IMR-90 (cell line): ENCODE measurements around the gene SLC25A17. TPM values are rescaled to one million over a fixed set of nuclear protein-coding genes. Genes with fewer than 3 reads are reported as not detected.

Experiments used
- ATAC-seq: fragments of 200-7000 bp; cut with Tn5 transposase; 2 replicates; pipeline ENCODE4 v1.9.1; 2020; ENCODE audit warnings: low read depth, mild to moderate bottlenecking, moderate library complexity
- BruUV-seq: library from RNA; stranded (reverse); fragments of 400-500 nt; replicated peaks from 2 replicates; lab custom pipeline; 2021; lab: Mats Ljungman, UMichigan
- CTCF ChIA-PET: fragments of 300-600 bp; formaldehyde crosslinking; extraction: SDS; loops from one replicate; lab custom pipeline; 2021; ENCODE audit warnings: antibody characterized with exemption; lab: Yijun Ruan, JAX
- POLR2A ChIA-PET: fragments of 300-600 bp; sonication (Branson Sonifier 250); formaldehyde crosslinking; loops from one replicate; lab custom pipeline; 2022; ENCODE audit warnings: antibody characterized with exemption; ENCODE audit not compliant: unreplicated experiment; lab: Charles Lee
- DNase-seq: peaks from one replicate; pipeline ENCODE4 v3.0.0; 2013
- H2AFZ ChIP-seq: replicated peaks from 2 replicates; pipeline ENCODE3; 2013; ENCODE audit warnings: low read length, mild to moderate bottlenecking; ENCODE audit not compliant: poor library complexity
- H2AK5ac ChIP-seq: 2 replicates; pipeline ENCODE4 v1.6.1; 2013; ENCODE audit warnings: low read depth, low read length, inconsistent platforms
- H2AK9ac ChIP-seq: replicated peaks from 2 replicates; pipeline ENCODE3; 2013; ENCODE audit warnings: mild to moderate bottlenecking, low read depth, low read length, moderate library complexity; ENCODE audit not compliant: poor library complexity
- H2BK120ac ChIP-seq: 2 replicates; pipeline ENCODE4 v1.6.1; 2013; ENCODE audit warnings: low read depth, low read length, inconsistent platforms
- H2BK15ac ChIP-seq: 3 replicates; pipeline ENCODE4 v1.6.1; 2013; ENCODE audit warnings: low read depth, low read length, inconsistent platforms
- H2BK20ac ChIP-seq: 2 replicates; pipeline ENCODE4 v1.6.1; 2013; ENCODE audit warnings: low read depth, mild to moderate bottlenecking, inconsistent platforms, low read length, moderate library complexity
- H2BK5ac ChIP-seq: 2 replicates; pipeline ENCODE4 v1.6.1; 2013; ENCODE audit warnings: mild to moderate bottlenecking, low read depth, low read length, inconsistent platforms; ENCODE audit not compliant: poor library complexity, severe bottlenecking
- H3K14ac ChIP-seq: replicated peaks from 2 replicates; pipeline ENCODE4 v1.6.1; 2013; ENCODE audit warnings: low read depth, low read length, inconsistent platforms
- H3K18ac ChIP-seq: 2 replicates; pipeline ENCODE4 v1.6.1; 2013; ENCODE audit warnings: low read depth, low read length, control low read depth
- H3K23ac ChIP-seq: 2 replicates; pipeline ENCODE4 v1.6.1; 2013; ENCODE audit warnings: low read depth, low read length, inconsistent platforms
- H3K27ac ChIP-seq: 2 replicates; pipeline ENCODE4 v1.5.1; 2013; ENCODE audit warnings: mild to moderate bottlenecking, control low read depth, low read length; ENCODE audit not compliant: insufficient read depth
- H3K27me3 ChIP-seq: 2 replicates; pipeline ENCODE4 v1.6.1; 2013; ENCODE audit warnings: low read length; ENCODE audit not compliant: control insufficient read depth, insufficient read depth
- H3K36me3 ChIP-seq: 2 replicates; pipeline ENCODE4 v1.6.1; 2013; ENCODE audit warnings: low read length, mixed read lengths; ENCODE audit not compliant: control insufficient read depth, insufficient read depth
- H3K4ac ChIP-seq: 2 replicates; pipeline ENCODE4 v1.6.1; 2013; ENCODE audit warnings: low read depth, low read length, inconsistent platforms
- H3K4me1 ChIP-seq: 2 replicates; pipeline ENCODE4 v1.6.1; 2013; ENCODE audit warnings: low read length, mixed read lengths; ENCODE audit not compliant: control insufficient read depth, insufficient read depth
- H3K4me2 ChIP-seq: 2 replicates; pipeline ENCODE4 v1.6.1; 2013; ENCODE audit warnings: low read depth, mild to moderate bottlenecking, control low read depth, low read length, moderate library complexity
- H3K4me3 ChIP-seq: 2 replicates; pipeline ENCODE4 v1.5.1; 2013; ENCODE audit warnings: low read depth, mild to moderate bottlenecking, control low read depth, low read length, moderate library complexity; ENCODE audit not compliant: insufficient read depth
- H3K56ac ChIP-seq: 2 replicates; pipeline ENCODE4 v1.6.1; 2013; ENCODE audit warnings: low read length, inconsistent platforms; ENCODE audit not compliant: insufficient read depth; ENCODE audit errors: extremely low read depth
- H3K79me1 ChIP-seq, 2 experiments: 2 replicates each; pipeline ENCODE4 v1.6.1; 2013; ENCODE audit warnings: low read length in 2 of 2, inconsistent platforms in 1 of 2, low read depth in 1 of 2
- H3K9ac ChIP-seq: 2 replicates; pipeline ENCODE4 v1.6.1; 2013; ENCODE audit warnings: low read depth, low read length, control low read depth
- H3K9me1 ChIP-seq: 2 replicates; pipeline ENCODE4 v1.6.1; 2013; ENCODE audit warnings: low read length, inconsistent platforms; ENCODE audit not compliant: insufficient read depth
- H3K9me3 ChIP-seq: 2 replicates; pipeline ENCODE4 v1.6.1; 2013; ENCODE audit warnings: low read length; ENCODE audit not compliant: control insufficient read depth, insufficient read depth
- H4K20me1 ChIP-seq: 2 replicates; pipeline ENCODE4 v1.6.1; 2013; ENCODE audit warnings: low read length, inconsistent platforms; ENCODE audit not compliant: insufficient read depth
- H4K5ac ChIP-seq: 2 replicates; pipeline ENCODE4 v1.6.1; 2013; ENCODE audit warnings: mild to moderate bottlenecking, low read depth, low read length, control low read depth
- H4K8ac ChIP-seq, 2 experiments: 2 replicates each; pipeline ENCODE4 v1.6.1; 2013; ENCODE audit warnings: low read depth in 2 of 2, low read length in 2 of 2, control low read depth in 1 of 2, inconsistent platforms in 1 of 2
- H4K91ac ChIP-seq: 2 replicates; pipeline ENCODE4 v1.6.1; 2013; ENCODE audit warnings: low read depth, low read length, inconsistent platforms; ENCODE audit not compliant: insufficient read depth
- BHLHE40 ChIP-seq: fragments of 150-350 bp; IDR thresholded peaks from 2 replicates; pipeline ENCODE4 v1.6.1; 2016; ENCODE audit warnings: mild to moderate bottlenecking, low read depth, low read length
- CEBPB ChIP-seq: IDR thresholded peaks from 2 replicates; pipeline ENCODE4 v1.6.1; 2012; ENCODE audit warnings: low read depth, low read length, improper control_type of control experiment
- FOS ChIP-seq: fragments of 150-350 bp; IDR thresholded peaks from 2 replicates; pipeline ENCODE4 v1.6.1; 2016; ENCODE audit warnings: low read depth, low read length
- MAFK ChIP-seq: IDR thresholded peaks from 2 replicates; pipeline ENCODE4 v1.6.1; 2012; ENCODE audit warnings: low read depth, low read length, improper control_type of control experiment
- MAZ ChIP-seq: IDR thresholded peaks from 2 replicates; pipeline ENCODE4 v1.6.1; 2012; ENCODE audit warnings: low read depth, mild to moderate bottlenecking, low read length, improper control_type of control experiment, moderate library complexity, borderline replicate concordance
- MXI1 ChIP-seq: IDR thresholded peaks from 2 replicates; pipeline ENCODE4 v1.6.1; 2012; ENCODE audit warnings: low read depth, mild to moderate bottlenecking, low read length, moderate library complexity, borderline replicate concordance
- NFE2L2 ChIP-seq: fragments of 150-350 bp; IDR thresholded peaks from 2 replicates; pipeline ENCODE4 v1.6.1; 2016; ENCODE audit warnings: low read depth, mild to moderate bottlenecking, low read length
- POLR2A ChIP-seq: IDR thresholded peaks from 2 replicates; pipeline ENCODE4 v1.6.1; 2012; ENCODE audit warnings: mild to moderate bottlenecking, low read depth, low read length
- RAD21 ChIP-seq: IDR thresholded peaks from 2 replicates; pipeline ENCODE4 v1.6.1; 2012; ENCODE audit warnings: low read length, improper control_type of control experiment
- RCOR1 ChIP-seq: IDR thresholded peaks from 2 replicates; pipeline ENCODE4 v1.6.1; 2012; ENCODE audit warnings: mild to moderate bottlenecking, low read length, improper control_type of control experiment; ENCODE audit not compliant: insufficient replicate concordance
- RFX5 ChIP-seq: IDR thresholded peaks from 2 replicates; pipeline ENCODE4 v1.8.0; 2012; ENCODE audit warnings: low read depth, mild to moderate bottlenecking, low read length, moderate library complexity
- SMC3 ChIP-seq: fragments of 150-350 bp; IDR thresholded peaks from 2 replicates; pipeline ENCODE4 v1.6.1; 2016; ENCODE audit warnings: low read depth, mild to moderate bottlenecking, antibody characterized with exemption, low read length, moderate library complexity
- WGBS, 2 experiments: methylation state at CpG; one replicate each; pipeline versions ENCODE4 v1.1.5 to v1.1.7; 2013; ENCODE audit warnings: missing lambda C conversion rate in 2 of 2; ENCODE audit not compliant: insufficient read length in 1 of 2; ENCODE audit errors: extremely low coverage in 2 of 2; 5-methylcytosine and 5-hydroxymethylcytosine counted together
- dilution Hi-C: fragments of 300-500 bp; cut with HindIII; formaldehyde crosslinking; loops from one replicate; pipeline ENCODE4 v1.14.3; 2018; ENCODE audit warnings: low sequenced_read_pairs; ENCODE audit not compliant: unreplicated experiment
- in situ Hi-C: fragments of 300-500 bp; cut with MboI; formaldehyde crosslinking; loops from 3 replicates; pipeline ENCODE4 v1.14.3; 2019; ENCODE audit warnings: low sequenced_read_pairs, inconsistent platforms, mixed read lengths
- intact Hi-C: fragments of 100-400 bp; cut with micrococcal nuclease; formaldehyde crosslinking; loops from 2 replicates; pipeline ENCODE4 v1.10.0; 2022
- polyA plus RNA-seq, 3 experiments: library from polyadenylated mRNA; depleted of rRNA; stranded (reverse); fragments of >200 nt; gene quantifications; 2 replicates each; pipeline ENCODE4 v1.2.3, GENCODE V29; 2012; ENCODE audit warnings: low replicate concordance in 1 of 3
- total RNA-seq: library from RNA; depleted of rRNA; stranded (reverse); fragments of >200 nt; gene quantifications from 2 replicates; pipeline ENCODE4 v1.2.3, GENCODE V29; 2012
- TF ChIP-seq, protein P1 (sequence below): conservative IDR thresholded peaks from 2 replicates; pipeline ENCODE4 v1.5.1; 2012; ENCODE audit warnings: mild to moderate bottlenecking, low read depth, low read length, improper control_type of control experiment
- TF ChIP-seq, protein P2 (sequence below): fragments of 150-350 bp; IDR thresholded peaks from 2 replicates; pipeline ENCODE4 v1.6.1; 2017; ENCODE audit warnings: mild to moderate bottlenecking, antibody characterized with exemption, low read length, low read depth

SLC25A17 gene
- total and polyA plus RNA-seq, 2 of the 4 experiments (the other 2 are of a cell fraction): 19.6 to 36.0 TPM

DNA sequence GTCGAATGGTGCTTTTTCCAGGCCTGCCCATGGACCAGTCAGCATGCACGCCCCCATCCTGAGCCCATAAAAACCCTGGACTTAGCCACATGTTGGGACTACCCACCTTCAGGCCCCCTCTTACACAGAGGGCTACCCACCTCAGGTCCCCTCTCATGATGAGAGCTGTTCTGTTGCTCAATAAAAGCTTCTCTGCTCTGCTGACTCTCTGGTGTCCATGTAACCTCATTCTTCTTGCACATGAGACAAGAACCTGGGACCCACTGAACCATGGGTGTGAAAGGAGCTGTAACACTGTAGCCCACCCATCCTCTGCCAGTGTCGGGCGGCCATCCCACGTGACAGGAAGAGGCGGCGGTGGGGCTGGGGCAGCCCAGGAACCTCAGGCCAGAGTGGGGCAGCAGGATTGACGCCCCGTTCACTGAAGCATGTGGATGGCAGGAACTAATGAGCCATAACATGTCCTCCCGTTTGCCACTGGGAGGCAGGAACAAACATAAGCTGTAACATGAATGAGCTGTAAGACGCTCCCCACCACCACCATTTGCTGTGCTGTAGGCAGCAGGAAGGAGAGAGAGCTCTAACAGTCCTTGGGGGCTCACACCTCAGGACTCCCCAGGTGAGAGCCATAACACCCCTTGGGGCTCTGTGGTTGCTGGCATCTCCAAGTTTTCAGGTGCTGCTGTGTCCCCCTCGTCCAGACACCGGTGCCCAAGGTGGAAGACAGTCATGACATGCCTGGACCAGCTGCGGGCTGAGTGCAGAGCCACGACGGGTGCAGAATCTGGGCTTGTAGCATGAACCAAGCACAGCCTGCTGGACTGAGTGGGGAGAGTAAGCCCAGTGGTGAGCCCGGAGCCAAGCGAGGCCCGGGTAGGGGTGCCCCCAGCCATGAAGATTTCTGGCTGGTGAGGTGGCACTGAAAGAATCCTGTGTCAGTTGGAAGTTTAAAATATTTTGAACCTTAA, 70.5 kb downstream of the SLC25A17 start:
- DNase-seq (no peak), ATAC-seq (no peak)
- H3K56ac ChIP-seq: no peak overlapping the region
- no peak overlapping the region for H2BK15ac ChIP-seq
- no peak overlapping the region for H2BK5ac ChIP-seq
- no peak overlapping the region for H4K91ac ChIP-seq
- no peaks in the 10 kb centered on the region for H3K4me1 ChIP-seq
- no peak overlapping the region for H2AK9ac ChIP-seq
- H2BK20ac ChIP-seq: no peak overlapping the region
- dilution Hi-C loops: no loop called here
- H2AFZ ChIP-seq: no peak overlapping the region
- no peak overlapping the region for H3K18ac ChIP-seq
- no peaks in the 10 kb centered on the region for H4K20me1 ChIP-seq
- no TSS peak for BruUV-seq
- H3K4me3 ChIP-seq: no peak overlapping the region
- peaks cover 3% of the 10 kb centered on the region; the same call in 1 of the 2 replicates for H3K9me1 ChIP-seq
- H3K14ac ChIP-seq: no peak overlapping the region
- no peak overlapping the region for H4K8ac ChIP-seq
- ChIA-PET CTCF (interaction anchor here (0.6 kb wide), 1 partner anchor 86 kb away, joined by 3 read pairs; no protein-coding TSS in a partner anchor), POLR2A (interaction anchor here (0.5 kb wide), 1 partner anchor 79 kb away, joined by 3 read pairs; no protein-coding TSS in a partner anchor)
- in situ Hi-C loops: no loop called here
- WGBS, 2 experiments: 90% methylated on average over 6 of the region's 19 CpGs; no CpG with 5 or more reads in 1 of the 2 experiments
- peaks cover 3% of the 10 kb centered on the region for H3K9me3 ChIP-seq
- no peak overlapping the region for H3K23ac ChIP-seq
- intact Hi-C loops: no loop called here
- no peak overlapping the region for H3K4me2 ChIP-seq
- no peak overlapping the region for H3K9ac ChIP-seq
- no peak overlapping the region for H3K27ac ChIP-seq
- no peaks in the 10 kb centered on the region for H3K79me1 ChIP-seq
- H3K4ac ChIP-seq: no peak overlapping the region
- H4K5ac ChIP-seq: no peak overlapping the region
- TF ChIP-seq MXI1 (no peak), FOS (no peak), SMC3 (no peak), RAD21 (no peak), NFE2L2 (no peak), CEBPB (no peak), RFX5 (no peak), POLR2A (no peak), BHLHE40 (no peak), MAZ (no peak), MAFK (no peak), RCOR1 (no peak)
- TF ChIP-seq, protein P1, sequence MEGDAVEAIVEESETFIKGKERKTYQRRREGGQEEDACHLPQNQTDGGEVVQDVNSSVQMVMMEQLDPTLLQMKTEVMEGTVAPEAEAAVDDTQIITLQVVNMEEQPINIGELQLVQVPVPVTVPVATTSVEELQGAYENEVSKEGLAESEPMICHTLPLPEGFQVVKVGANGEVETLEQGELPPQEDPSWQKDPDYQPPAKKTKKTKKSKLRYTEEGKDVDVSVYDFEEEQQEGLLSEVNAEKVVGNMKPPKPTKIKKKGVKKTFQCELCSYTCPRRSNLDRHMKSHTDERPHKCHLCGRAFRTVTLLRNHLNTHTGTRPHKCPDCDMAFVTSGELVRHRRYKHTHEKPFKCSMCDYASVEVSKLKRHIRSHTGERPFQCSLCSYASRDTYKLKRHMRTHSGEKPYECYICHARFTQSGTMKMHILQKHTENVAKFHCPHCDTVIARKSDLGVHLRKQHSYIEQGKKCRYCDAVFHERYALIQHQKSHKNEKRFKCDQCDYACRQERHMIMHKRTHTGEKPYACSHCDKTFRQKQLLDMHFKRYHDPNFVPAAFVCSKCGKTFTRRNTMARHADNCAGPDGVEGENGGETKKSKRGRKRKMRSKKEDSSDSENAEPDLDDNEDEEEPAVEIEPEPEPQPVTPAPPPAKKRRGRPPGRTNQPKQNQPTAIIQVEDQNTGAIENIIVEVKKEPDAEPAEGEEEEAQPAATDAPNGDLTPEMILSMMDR: no peak
- TF ChIP-seq, protein P2, sequence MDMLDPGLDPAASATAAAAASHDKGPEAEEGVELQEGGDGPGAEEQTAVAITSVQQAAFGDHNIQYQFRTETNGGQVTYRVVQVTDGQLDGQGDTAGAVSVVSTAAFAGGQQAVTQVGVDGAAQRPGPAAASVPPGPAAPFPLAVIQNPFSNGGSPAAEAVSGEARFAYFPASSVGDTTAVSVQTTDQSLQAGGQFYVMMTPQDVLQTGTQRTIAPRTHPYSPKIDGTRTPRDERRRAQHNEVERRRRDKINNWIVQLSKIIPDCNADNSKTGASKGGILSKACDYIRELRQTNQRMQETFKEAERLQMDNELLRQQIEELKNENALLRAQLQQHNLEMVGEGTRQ: no peak
- no peaks in the 10 kb centered on the region; the same call in 1 of the 2 replicates for H3K27me3 ChIP-seq
- H2AK5ac ChIP-seq: no peak overlapping the region
- no peak overlapping the region for H2BK120ac ChIP-seq
- H3K36me3 ChIP-seq: no peaks in the 10 kb centered on the region
